ENCODE data around the gene LDLR.

The LDLR gene

DNA sequence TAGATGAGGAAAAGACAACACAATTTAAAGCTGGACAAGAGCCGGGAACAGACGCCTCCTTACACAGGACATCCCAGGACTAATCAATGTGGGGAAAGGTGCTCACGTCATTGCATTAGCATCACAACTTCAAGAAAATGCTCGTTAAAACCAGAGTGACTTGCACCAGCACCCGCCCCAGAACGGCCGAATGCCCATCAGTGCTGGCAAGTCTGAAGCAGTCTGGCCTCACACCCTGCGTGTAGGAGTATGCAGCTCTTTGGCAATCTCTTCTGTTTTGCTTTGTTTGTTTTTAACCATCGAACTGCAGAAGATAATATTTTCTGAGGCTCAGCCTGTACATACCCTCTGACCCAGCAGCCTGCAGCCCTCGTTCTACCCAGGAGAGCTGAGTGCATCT, 44.8 kb upstream of the LDLR start:
- H3K27me3 ChIP-seq (ENCODE audit: insufficient read depth, low read length, poor library complexity, severe bottlenecking): no peaks in the 10 kb centered on the region
- H3K9me3 ChIP-seq (ENCODE audit: insufficient read depth, low read depth, low read length): no peaks in the 10 kb centered on the region
- H3K4me1 ChIP-seq (ENCODE audit: insufficient read depth, low read length, poor library complexity, severe bottlenecking): no peaks in the 10 kb centered on the region
- TF ChIP-seq, protein P1, sequence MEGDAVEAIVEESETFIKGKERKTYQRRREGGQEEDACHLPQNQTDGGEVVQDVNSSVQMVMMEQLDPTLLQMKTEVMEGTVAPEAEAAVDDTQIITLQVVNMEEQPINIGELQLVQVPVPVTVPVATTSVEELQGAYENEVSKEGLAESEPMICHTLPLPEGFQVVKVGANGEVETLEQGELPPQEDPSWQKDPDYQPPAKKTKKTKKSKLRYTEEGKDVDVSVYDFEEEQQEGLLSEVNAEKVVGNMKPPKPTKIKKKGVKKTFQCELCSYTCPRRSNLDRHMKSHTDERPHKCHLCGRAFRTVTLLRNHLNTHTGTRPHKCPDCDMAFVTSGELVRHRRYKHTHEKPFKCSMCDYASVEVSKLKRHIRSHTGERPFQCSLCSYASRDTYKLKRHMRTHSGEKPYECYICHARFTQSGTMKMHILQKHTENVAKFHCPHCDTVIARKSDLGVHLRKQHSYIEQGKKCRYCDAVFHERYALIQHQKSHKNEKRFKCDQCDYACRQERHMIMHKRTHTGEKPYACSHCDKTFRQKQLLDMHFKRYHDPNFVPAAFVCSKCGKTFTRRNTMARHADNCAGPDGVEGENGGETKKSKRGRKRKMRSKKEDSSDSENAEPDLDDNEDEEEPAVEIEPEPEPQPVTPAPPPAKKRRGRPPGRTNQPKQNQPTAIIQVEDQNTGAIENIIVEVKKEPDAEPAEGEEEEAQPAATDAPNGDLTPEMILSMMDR (conservative IDR thresholded peaks at IDR 0.05; ENCODE audit: low read length): no peak
- TF ChIP-seq EZH2phosphoT487 (IDR thresholded peaks at IDR 0.05; ENCODE audit: borderline replicate concordance): no peak
- H2AFZ ChIP-seq (ENCODE audit: low read length): no peak overlapping the region
- no peak overlapping the region for H3K9ac ChIP-seq (ENCODE audit: low read depth, low read length, poor library complexity, severe bottlenecking)
- H3K36me3 ChIP-seq (ENCODE audit: insufficient read depth, low read length): peaks cover 53% of the 10 kb centered on the region; the same call in 1 of the 2 replicates
- H3K4me2 ChIP-seq (ENCODE audit: low read depth, low read length, poor library complexity, severe bottlenecking): no peak overlapping the region
- no peaks in the 10 kb centered on the region for H3F3A ChIP-seq (ENCODE audit: low read depth)
- no peaks in the 10 kb centered on the region for H4K20me1 ChIP-seq (ENCODE audit: insufficient read depth, low read length, poor library complexity, severe bottlenecking)
- no peak overlapping the region for H3K4me3 ChIP-seq (ENCODE audit: low read length, poor library complexity, severe bottlenecking)
- H3K9me2 ChIP-seq (replicated peaks; ENCODE audit: low read depth, low read length): no peaks in the 10 kb centered on the region
- H3K79me2 ChIP-seq (ENCODE audit: insufficient read depth, low read length): no peaks in the 10 kb centered on the region

DNA sequence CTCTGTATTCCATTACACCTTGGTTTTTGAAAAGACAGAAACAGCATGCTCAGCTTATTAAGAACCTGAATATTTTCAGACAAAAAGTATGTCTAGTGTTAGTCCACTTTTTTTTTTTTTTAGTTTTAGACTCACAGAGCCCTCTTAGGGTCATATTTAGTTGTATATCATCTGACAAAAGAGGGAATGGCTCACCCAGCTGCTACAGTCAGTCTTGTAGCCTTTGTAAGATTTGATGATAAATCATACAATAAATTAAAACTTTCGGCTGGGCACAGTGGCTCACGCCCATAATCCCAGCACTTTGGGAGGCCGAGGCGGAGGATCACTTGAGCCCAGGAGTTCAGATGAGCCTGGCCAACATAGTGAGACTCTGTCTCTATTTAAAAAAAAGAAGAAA, 43.7 kb upstream of the LDLR start:
- Histone ChIP-seq H3K27me3 (ENCODE audit: insufficient read depth, low read length, poor library complexity, severe bottlenecking) (no peaks in the 10 kb centered on the region), H3K9me2 (replicated peaks; ENCODE audit: low read depth, low read length) (no peaks in the 10 kb centered on the region), H3K9ac (ENCODE audit: low read depth, low read length, poor library complexity, severe bottlenecking) (no peak overlapping the region), H3K4me1 (ENCODE audit: insufficient read depth, low read length, poor library complexity, severe bottlenecking) (no peaks in the 10 kb centered on the region), H3K4me3 (ENCODE audit: low read length, poor library complexity, severe bottlenecking) (no peak overlapping the region), H3K36me3 (ENCODE audit: insufficient read depth, low read length) (peaks cover 50% of the 10 kb centered on the region; the same call in 1 of the 2 replicates), H4K20me1 (ENCODE audit: insufficient read depth, low read length, poor library complexity, severe bottlenecking) (no peaks in the 10 kb centered on the region), H3F3A (ENCODE audit: low read depth) (no peaks in the 10 kb centered on the region), H3K79me2 (ENCODE audit: insufficient read depth, low read length) (no peaks in the 10 kb centered on the region), H3K9me3 (ENCODE audit: insufficient read depth, low read depth, low read length) (no peaks in the 10 kb centered on the region), H3K4me2 (ENCODE audit: low read depth, low read length, poor library complexity, severe bottlenecking) (no peak overlapping the region), H2AFZ (ENCODE audit: low read length) (no peak overlapping the region)
- TF ChIP-seq EZH2phosphoT487 (IDR thresholded peaks at IDR 0.05; ENCODE audit: borderline replicate concordance): no peak
- TF ChIP-seq, protein P1 (conservative IDR thresholded peaks at IDR 0.05; ENCODE audit: low read length): no peak

DNA sequence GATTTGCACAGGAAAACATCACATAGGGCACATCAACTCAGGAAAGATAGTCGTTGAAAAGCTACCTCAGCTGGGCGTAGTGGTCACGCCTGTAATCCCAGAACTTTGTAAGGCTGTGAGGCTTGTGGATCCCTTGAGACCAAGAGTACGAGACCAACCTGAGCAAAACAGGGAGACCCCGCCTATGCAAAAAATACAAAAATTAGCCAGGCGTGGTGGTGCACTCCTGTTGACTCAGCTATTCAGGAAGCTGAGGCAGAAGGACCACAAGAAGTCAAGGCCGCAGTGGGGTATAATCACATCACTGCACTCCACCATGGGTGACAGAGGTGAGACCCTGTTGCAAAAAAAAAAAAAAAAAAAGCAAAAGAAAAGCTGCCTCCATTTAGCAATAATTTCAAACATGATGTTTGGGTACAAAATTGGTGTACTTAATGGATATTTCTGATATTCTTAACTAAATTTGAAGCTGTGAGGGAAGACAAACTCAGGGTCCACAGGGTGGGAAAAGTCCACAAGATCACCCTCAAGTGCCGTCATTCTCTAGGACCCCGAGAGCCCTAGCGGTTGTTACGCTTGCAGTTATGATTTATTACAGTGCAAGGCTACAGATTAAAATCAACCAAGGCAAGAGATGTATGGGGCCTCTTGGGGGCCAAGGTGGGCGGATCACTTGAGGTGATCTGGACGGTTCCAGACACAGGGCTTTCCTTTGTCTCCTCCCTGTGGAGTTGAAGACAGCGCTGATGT, 42.5 kb upstream of the LDLR start:
- no peaks in the 10 kb centered on the region for H3K79me2 ChIP-seq (ENCODE audit: insufficient read depth, low read length)
- TF ChIP-seq, protein P1 (conservative IDR thresholded peaks at IDR 0.05; ENCODE audit: low read length): no peak
- no peak for TF ChIP-seq EZH2phosphoT487 (IDR thresholded peaks at IDR 0.05; ENCODE audit: borderline replicate concordance)
- no peak overlapping the region for H3K4me3 ChIP-seq (ENCODE audit: low read length, poor library complexity, severe bottlenecking)
- no peaks in the 10 kb centered on the region for H3F3A ChIP-seq (ENCODE audit: low read depth)
- H3K27me3 ChIP-seq (ENCODE audit: insufficient read depth, low read length, poor library complexity, severe bottlenecking): no peaks in the 10 kb centered on the region
- H3K4me1 ChIP-seq (ENCODE audit: insufficient read depth, low read length, poor library complexity, severe bottlenecking): no peaks in the 10 kb centered on the region
- H3K36me3 ChIP-seq (ENCODE audit: insufficient read depth, low read length): peaks cover 39% of the 10 kb centered on the region; the same call in 1 of the 2 replicates
- no peak overlapping the region for H3K9ac ChIP-seq (ENCODE audit: low read depth, low read length, poor library complexity, severe bottlenecking)
- no peaks in the 10 kb centered on the region for H3K9me3 ChIP-seq (ENCODE audit: insufficient read depth, low read depth, low read length)
- no peaks in the 10 kb centered on the region for H3K9me2 ChIP-seq (replicated peaks; ENCODE audit: low read depth, low read length)
- H3K4me2 ChIP-seq (ENCODE audit: low read depth, low read length, poor library complexity, severe bottlenecking): no peak overlapping the region
- H2AFZ ChIP-seq (ENCODE audit: low read length): no peak overlapping the region
- no peaks in the 10 kb centered on the region for H4K20me1 ChIP-seq (ENCODE audit: insufficient read depth, low read length, poor library complexity, severe bottlenecking)
